HG03575 (cell line): ENCODE data around the gene TGM2.

Experiments
- ATAC-seq: cut with Tn5 transposase; IDR thresholded peaks from one replicate; pipeline ENCODE4 v1.9.1; 2021; ENCODE audit not compliant: unreplicated experiment, insufficient number of reproducible peaks, low FRiP score; ENCODE audit errors: extremely low read depth

The TGM2 gene

DNA sequence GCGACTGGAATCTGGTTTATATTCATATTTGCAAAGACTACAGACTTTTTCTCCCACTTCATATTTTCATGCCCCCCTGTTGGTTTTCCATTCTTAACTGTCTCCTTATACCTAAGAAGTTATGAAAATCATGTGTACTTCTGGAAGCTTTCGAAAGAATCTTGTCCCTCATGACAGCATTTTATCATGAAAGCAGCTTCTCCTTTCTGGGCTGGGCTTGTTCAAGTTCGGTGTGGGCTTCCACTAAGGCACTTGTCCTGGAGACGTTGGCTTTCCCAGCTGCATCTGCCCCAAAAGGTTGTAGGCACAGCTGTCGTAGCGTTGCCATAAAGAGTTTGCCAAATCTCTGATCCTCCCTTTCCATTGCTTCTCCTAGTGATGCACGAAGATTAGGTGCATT, 75.0 kb downstream of the TGM2 start:
- no peak for ATAC-seq

DNA sequence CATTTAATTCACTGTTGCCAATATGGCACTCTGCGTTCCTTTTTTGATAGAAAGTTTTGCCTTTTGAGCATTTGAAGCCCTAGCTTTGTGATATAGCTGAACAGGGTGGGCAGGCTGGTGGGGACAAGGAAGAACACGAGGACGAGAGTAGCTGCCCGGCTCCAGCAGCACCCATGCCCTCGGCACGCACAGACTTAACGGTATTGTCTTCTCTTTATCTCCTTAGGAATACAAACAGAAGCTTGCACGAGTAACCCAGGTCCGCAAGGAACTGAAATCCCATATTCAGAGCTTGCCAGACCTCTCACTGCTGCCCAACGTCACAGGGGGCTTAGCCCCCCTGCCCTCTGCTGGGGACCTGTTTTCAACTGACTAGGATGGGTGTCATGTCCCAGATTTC, 75.6 kb downstream of the TGM2 start:
- ATAC-seq, result no peak

DNA sequence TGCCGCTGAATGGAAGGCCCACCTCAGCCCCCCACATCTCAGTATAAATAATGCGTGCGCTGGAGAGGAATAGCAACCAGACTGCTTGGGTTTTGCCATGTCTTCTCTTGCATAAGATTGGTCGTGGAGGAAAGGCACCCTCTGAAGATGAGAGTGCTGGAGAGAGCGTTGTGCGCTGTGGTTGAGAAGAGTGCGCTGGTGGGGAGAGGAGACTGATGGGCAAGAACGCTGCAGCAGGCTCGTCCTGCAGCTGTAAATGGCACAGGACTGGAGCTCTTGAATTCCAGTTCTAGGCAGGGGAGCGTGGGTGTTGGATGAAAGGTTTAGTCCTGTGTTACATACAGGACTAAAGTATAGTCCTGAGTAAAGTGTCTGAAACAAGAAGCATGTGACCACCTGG, 80.0 kb downstream of the TGM2 start:
- no peak for ATAC-seq

DNA sequence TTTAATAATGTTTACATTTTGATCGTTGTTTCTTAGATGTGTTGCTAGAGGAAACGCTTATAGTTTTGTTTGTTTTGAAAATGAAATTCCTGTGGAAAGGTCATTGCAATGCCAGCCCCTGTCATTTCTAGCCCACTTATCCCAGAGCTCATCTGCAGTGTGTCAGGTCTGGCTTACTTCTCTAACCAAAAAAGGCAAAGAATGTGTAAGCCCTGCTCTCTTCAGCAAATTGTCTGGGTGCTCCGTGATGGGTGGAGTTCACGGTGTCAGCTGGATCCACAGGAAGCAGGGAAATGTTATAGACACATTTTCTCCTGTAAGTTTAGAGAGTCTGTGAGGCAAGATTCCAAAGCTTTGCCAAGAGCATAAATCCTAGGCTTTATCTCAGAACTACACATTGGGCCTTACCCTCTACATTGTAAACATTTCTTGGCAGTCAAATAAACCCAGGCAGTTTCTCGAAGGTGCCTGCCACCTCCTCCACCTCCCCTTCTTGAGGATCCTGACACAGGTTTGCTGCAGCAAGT, 80.6 kb downstream of the TGM2 start:
- no peak for ATAC-seq

DNA sequence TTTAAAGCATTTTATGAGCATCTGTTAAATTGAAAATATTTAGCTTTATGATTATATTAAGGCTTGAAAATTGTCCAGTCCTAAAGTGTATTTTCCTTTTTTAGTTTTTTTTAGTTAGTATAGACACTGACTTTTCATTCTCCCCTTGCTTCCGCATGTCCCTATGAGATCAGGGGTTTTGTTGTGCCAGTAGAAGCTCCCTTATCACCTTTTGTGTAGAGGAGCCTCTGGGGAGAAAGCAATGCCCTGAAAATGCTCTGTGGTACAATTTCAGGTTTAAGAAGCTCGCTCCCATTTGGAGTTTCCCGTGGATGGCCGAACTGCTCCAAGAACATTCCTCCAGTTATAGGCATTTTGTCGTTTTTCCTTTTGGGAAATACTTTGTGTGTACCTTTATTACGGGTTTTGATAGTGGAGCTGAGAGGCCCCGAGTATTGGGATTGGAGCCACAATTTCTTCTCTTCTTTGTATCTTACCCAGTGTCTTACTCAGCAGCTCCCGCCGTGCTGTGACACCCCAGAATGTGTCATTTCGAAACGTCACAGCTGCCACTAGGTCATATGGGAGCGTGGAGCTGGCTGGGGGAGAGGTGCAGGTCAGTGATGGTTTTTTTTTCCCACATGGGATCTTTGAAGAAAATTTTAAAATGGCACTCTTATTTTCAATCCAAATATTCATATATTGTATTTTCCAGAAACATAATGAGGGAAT, 81.6 kb downstream of the TGM2 start:
- ATAC-seq, result no peak

DNA sequence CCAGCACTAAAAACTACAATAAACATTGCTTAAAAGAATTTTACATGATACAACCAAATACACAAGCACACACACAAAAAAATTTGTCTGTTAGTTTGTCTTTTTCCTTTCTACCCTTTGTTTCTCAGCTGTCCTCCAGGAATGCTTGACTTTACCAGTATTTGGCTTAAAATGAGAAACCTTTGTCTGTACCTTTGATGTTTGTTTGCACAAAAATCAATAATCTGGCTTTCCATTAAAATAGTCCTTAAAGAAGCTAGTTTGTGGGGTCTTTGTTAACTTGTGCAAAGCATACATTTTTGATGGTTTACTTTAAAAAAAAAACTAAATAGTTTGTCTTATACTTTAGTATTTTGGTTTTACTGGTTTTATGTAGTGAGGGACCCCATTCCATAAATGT, 82.2 kb downstream of the TGM2 start:
- ATAC-seq, result no peak

DNA sequence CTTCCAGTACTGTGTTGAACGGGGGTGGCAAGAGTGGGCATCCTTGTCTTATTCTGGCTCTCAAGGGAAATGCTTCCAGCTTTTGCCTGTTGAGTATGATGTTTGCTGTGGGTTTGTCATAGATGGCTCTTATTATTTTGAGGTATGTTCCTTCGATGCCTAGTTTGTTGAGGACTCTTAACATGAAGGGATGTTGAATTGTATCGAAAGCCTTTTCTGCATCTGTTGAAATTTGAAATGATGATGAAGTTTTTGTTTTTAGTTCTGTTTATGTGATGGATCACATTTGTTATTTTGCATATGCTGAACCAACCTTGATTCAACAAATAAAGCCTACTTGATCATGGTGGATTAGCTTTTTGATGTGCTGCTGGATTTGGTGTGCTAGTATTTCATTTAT, 83.5 kb downstream of the TGM2 start:
- no peak for ATAC-seq

DNA sequence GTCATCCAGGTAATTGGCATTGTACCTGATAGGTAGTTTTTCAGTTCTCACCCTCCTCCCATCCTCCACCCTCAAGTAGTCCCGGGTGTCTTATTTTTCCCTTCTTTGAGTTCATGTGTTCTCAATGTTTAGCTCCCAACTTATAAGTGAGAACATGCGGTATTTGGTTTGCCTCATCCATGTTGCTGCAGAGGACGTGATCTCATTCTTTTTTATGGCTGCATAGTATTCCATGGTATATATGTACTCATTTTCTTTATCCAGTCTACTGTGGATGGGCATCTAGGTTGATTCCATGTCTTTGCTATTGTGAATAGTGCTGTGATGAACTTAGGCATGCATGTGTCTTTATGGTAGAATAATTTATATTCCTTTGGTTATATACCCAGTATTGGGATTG, 85.7 kb downstream of the TGM2 start:
- no peak for ATAC-seq

DNA sequence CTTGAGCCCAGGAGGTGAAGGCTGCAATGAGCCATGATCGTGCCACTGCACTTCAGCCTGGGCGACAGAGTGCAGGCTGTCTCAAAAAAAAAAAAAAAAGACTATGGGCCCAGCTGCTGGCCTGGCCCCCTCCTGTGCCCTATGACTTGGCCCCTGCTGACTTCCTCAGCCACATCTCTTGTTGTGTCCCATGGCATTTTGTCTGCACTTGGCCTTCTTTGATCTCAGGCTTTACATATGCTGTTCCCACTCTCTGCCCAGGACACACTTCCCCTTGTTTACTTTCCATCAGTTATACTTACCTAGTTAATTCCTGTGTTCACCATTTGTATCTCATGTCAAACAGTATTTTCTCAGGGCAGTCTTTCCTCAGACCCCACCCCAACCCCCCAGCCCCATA, 87.0 kb downstream of the TGM2 start:
- ATAC-seq, result no peak
